Measurements from ENCODE around the gene PC.
"Not testable (repeated sequence)": the region's sequence is repeated elsewhere in the genome, so short reads cannot be mapped to it uniquely, and the experiment has no call there.

PC gene

GRCh38 chr11:66958232-66958955, at the start of gene PC:
TSS of gene PC (minus strand) at chr11:66958383. CDS start at chr11:66872159, 86,224 bp downstream.
- DNase-seq, result peak; percentile 88 to 100 (median 100)

GRCh38 chr11:67007126-67007525, 48.9 kb upstream of the PC start:
- DNase-seq, result no peak

- peak in 17 of 51 donors; percentile 3 to 56 (median 23) for DNase-seq
These were observed 48.1 kb upstream of the PC start for GRCh38 chr11:67006029-67006884.

GRCh38 chr11:67005200-67005599, 47.0 kb upstream of the PC start:
- DNase-seq, result not testable (repeated sequence)

GRCh38 chr11:67002921-67003411, 44.8 kb upstream of the PC start:
- no peak for DNase-seq

GRCh38 chr11:67002297-67002913, 44.2 kb upstream of the PC start:
- DNase-seq, result peak in 2 of 51 donors; percentile 13 to 29

- no peak for DNase-seq
These were observed 43.1 kb upstream of the PC start for GRCh38 chr11:67001332-67001731.

GRCh38 chr11:66999555-66999954, 41.4 kb upstream of the PC start:
- DNase-seq, result no peak

- no peak for DNase-seq
These were observed 38.6 kb upstream of the PC start for GRCh38 chr11:66996609-66997273.

GRCh38 chr11:66992041-66992440, 33.9 kb upstream of the PC start:
- no peak for DNase-seq

- not testable (repeated sequence) for DNase-seq
These were observed 31.2 kb upstream of the PC start for GRCh38 chr11:66989360-66989759.

GRCh38 chr11:66988741-66989140, 30.6 kb upstream of the PC start:
- DNase-seq, result not testable (repeated sequence)

GRCh38 chr11:66987924-66988637, 29.9 kb upstream of the PC start:
- DNase-seq, result no peak

GRCh38 chr11:66987158-66987620, 29.0 kb upstream of the PC start:
- no peak for DNase-seq

GRCh38 chr11:66986178-66986545, 28.0 kb upstream of the PC start:
- no peak for DNase-seq

- DNase-seq, result no peak
These were observed 27.5 kb upstream of the PC start for GRCh38 chr11:66985508-66986177.

GRCh38 chr11:66983275-66983924, 25.2 kb upstream of the PC start:
- DNase-seq, result no peak

- DNase-seq, result peak in 33 of 51 donors; percentile 3 to 66 (median 32)
These were observed 23.9 kb upstream of the PC start for GRCh38 chr11:66981976-66982578.

GRCh38 chr11:66979336-66979980, 21.3 kb upstream of the PC start:
- no peak for DNase-seq

All from hypothalamus (tissue), 51 donors.